Fibroblast of lung (primary cell): ENCODE data around the gene UBQLN4. TPM values are rescaled to one million over a fixed set of nuclear protein-coding genes. Genes with fewer than 3 reads are reported as not detected.

ENCODE experiments used
- DNase-seq, 2 donors: peaks; one replicate each; pipeline versions ENCODE4 v3.0.0 to v3.0.0-alpha.2; 2010; ENCODE audit warnings: low read depth in 2 of 2
- H2AFZ ChIP-seq: 2 replicates; pipeline ENCODE4 v1.5.1; 2012; ENCODE audit warnings: low read length, control low read depth, inconsistent platforms
- H3K27ac ChIP-seq: 2 replicates; pipeline ENCODE4 v1.5.1; 2011; ENCODE audit warnings: low read length, control low read depth; ENCODE audit not compliant: insufficient read depth
- H3K27me3 ChIP-seq: 2 replicates; pipeline ENCODE4 v1.5.1; 2011; ENCODE audit warnings: mild to moderate bottlenecking, low read length; ENCODE audit not compliant: control insufficient read depth, insufficient read depth
- H3K36me3 ChIP-seq: 2 replicates; pipeline ENCODE4 v1.5.1; 2011; ENCODE audit warnings: low read length; ENCODE audit not compliant: control insufficient read depth, insufficient read depth
- H3K4me1 ChIP-seq: 2 replicates; pipeline ENCODE4 v1.5.1; 2011; ENCODE audit warnings: low read length; ENCODE audit not compliant: control insufficient read depth, insufficient read depth; ENCODE audit errors: extremely low read depth
- H3K4me2 ChIP-seq: 2 replicates; pipeline ENCODE4 v1.5.1; 2011; ENCODE audit warnings: low read length, control low read depth; ENCODE audit not compliant: insufficient read depth; ENCODE audit errors: extremely low read depth
- H3K4me3 ChIP-seq, 4 experiments: fragments of 200-600 bp in 1 of 4; sonication (generic) in 1 of 4; replicated peaks in 1 of 4; 2 replicates each; pipeline ENCODE4 v1.5.1; 2011 to 2016; ENCODE audit warnings: low read length in 4 of 4, low read depth in 3 of 4, mild to moderate bottlenecking in 3 of 4, control low read depth in 2 of 4, inconsistent platforms in 1 of 4, mixed read lengths in 1 of 4; ENCODE audit not compliant: insufficient read depth in 1 of 4; ENCODE audit errors: control extremely low read depth in 1 of 4
- H3K79me2 ChIP-seq: 2 replicates; pipeline ENCODE4 v1.5.1; 2012; ENCODE audit warnings: mild to moderate bottlenecking, low read length, inconsistent platforms; ENCODE audit not compliant: control insufficient read depth, insufficient read depth
- H3K9ac ChIP-seq: 2 replicates; pipeline ENCODE4 v1.5.1; 2011; ENCODE audit warnings: mild to moderate bottlenecking, low read length, control low read depth; ENCODE audit not compliant: insufficient read depth
- H3K9me3 ChIP-seq: 2 replicates; pipeline ENCODE4 v1.5.1; 2012; ENCODE audit warnings: low read depth, low read length; ENCODE audit not compliant: control insufficient read depth, insufficient read depth
- H4K20me1 ChIP-seq: 2 replicates; pipeline ENCODE4 v1.5.1; 2011; ENCODE audit warnings: low read length; ENCODE audit not compliant: control insufficient read depth, insufficient read depth; ENCODE audit errors: extremely low read depth
- CTCF ChIP-seq, 2 donors: IDR thresholded peaks in 1 of 2; conservative IDR thresholded peaks in 1 of 2; 1 replicate in 1 of 2; 2 replicates in 1 of 2; pipeline ENCODE4 v1.5.1; 2011 to 2012; ENCODE audit warnings: low read length in 2 of 2, control low read depth in 1 of 2, inconsistent platforms in 1 of 2, low read depth in 1 of 2, mild to moderate bottlenecking in 1 of 2
- EZH2 ChIP-seq: IDR thresholded peaks from 2 replicates; pipeline ENCODE4 v1.5.1; 2012; ENCODE audit warnings: low read length, control low read depth, mild to moderate bottlenecking; ENCODE audit errors: missing control alignments
- polyA plus RNA-seq, 2 donors: library from polyadenylated mRNA; depleted of rRNA in 1 of 2; stranded (reverse) in 1 of 2; unstranded in 1 of 2; fragments of >200 nt; gene quantifications; 2 replicates each; pipeline ENCODE4 v1.2.1, GENCODE V29; 2011 to 2012; ENCODE audit warnings: missing spikeins in 1 of 2
- total RNA-seq: library from RNA; depleted of rRNA; stranded (reverse); fragments of >200 nt; gene quantifications from 2 replicates; pipeline ENCODE4 v1.2.1, GENCODE V29; 2014

The UBQLN4 gene
- total and polyA plus RNA-seq, 2 donors (not counting 1 experiment from before 2014, with no cell fraction given), result 11.1 to 12.5 TPM

GRCh38 chr1:155996166-155996565 lies 57.4 kb downstream of the UBQLN4 start:
- H3K27ac ChIP-seq, result no peak overlapping the region
- TF ChIP-seq EZH2 (no peak), CTCF (conservative IDR thresholded peaks at IDR 0.05 in 1 of 2, IDR thresholded peaks at IDR 0.05 in 1 of 2; ENCODE audit: low read depth in 1 of 2, low read length in 2 of 2) (no peak)
- no peaks in the 10 kb centered on the region for H3K4me1 ChIP-seq
- no peaks in the 10 kb centered on the region for H3K36me3 ChIP-seq
- no peak overlapping the region for H3K4me3 ChIP-seq
- no peak overlapping the region for H3K9ac ChIP-seq
- H2AFZ ChIP-seq, result no peak overlapping the region
- no peaks in the 10 kb centered on the region for H3K27me3 ChIP-seq
- H4K20me1 ChIP-seq, result no peaks in the 10 kb centered on the region
- no peak for DNase-seq
- no peaks in the 10 kb centered on the region for H3K79me2 ChIP-seq
- H3K9me3 ChIP-seq, result no peaks in the 10 kb centered on the region
- no peak overlapping the region for H3K4me2 ChIP-seq

GRCh38 chr1:155993595-155993994 lies 60.0 kb downstream of the UBQLN4 start:
- Histone ChIP-seq H3K4me1 (peaks cover 5% of the 10 kb centered on the region), H3K36me3 (no peaks in the 10 kb centered on the region), H3K4me2 (no peak overlapping the region), H3K9ac (no peak overlapping the region), H3K9me3 (no peaks in the 10 kb centered on the region), H3K27ac (no peak overlapping the region), H3K27me3 (no peaks in the 10 kb centered on the region), H4K20me1 (no peaks in the 10 kb centered on the region), H3K4me3 (no peak overlapping the region), H3K79me2 (no peaks in the 10 kb centered on the region), H2AFZ (no peak overlapping the region)
- TF ChIP-seq CTCF (conservative IDR thresholded peaks at IDR 0.05 in 1 of 2, IDR thresholded peaks at IDR 0.05 in 1 of 2; ENCODE audit: low read depth in 1 of 2, low read length in 2 of 2) (no peak), EZH2 (no peak)
- DNase-seq, result no peak

- Histone ChIP-seq H3K9ac (no peak overlapping the region), H2AFZ (no peak overlapping the region), H3K4me1 (peaks cover 5% of the 10 kb centered on the region), H3K79me2 (no peaks in the 10 kb centered on the region), H3K9me3 (no peaks in the 10 kb centered on the region), H4K20me1 (no peaks in the 10 kb centered on the region), H3K4me2 (no peak overlapping the region), H3K36me3 (no peaks in the 10 kb centered on the region), H3K27me3 (no peaks in the 10 kb centered on the region), H3K27ac (no peak overlapping the region), H3K4me3 (no peak overlapping the region)
- TF ChIP-seq CTCF (conservative IDR thresholded peaks at IDR 0.05 in 1 of 2, IDR thresholded peaks at IDR 0.05 in 1 of 2; ENCODE audit: low read depth in 1 of 2, low read length in 2 of 2), result no peak
- TF ChIP-seq EZH2, result no peak
- DNase-seq, result no peak
These were observed 63.4 kb downstream of the UBQLN4 start for GRCh38 chr1:155990005-155990739.
